GM21528 (cell line): ENCODE results near the gene DOCK10.
A peak's percentile ranks its signal among the peaks of the same experiment; 100 is the strongest.
"Not testable (repeated sequence)": the region's sequence is repeated elsewhere in the genome, so short reads cannot be mapped to it uniquely, and the experiment has no call there.

Experiments
- ATAC-seq: cut with Tn5 transposase; IDR thresholded peaks from one replicate; pipeline ENCODE4 v1.9.1; 2021; ENCODE audit warnings: mild to moderate bottlenecking, moderate library complexity; ENCODE audit not compliant: unreplicated experiment, low FRiP score

DOCK10 gene

GRCh38 chr2:224951723-224952481, 90.4 kb downstream of the DOCK10 start:
- ATAC-seq: no peak

GRCh38 chr2:224948859-224949258, 93.4 kb downstream of the DOCK10 start:
- ATAC-seq: no peak

- no peak for ATAC-seq
These were observed 94.3 kb downstream of the DOCK10 start for GRCh38 chr2:224948005-224948404.

GRCh38 chr2:224947566-224947965, 94.7 kb downstream of the DOCK10 start:
- no peak for ATAC-seq

DNA sequence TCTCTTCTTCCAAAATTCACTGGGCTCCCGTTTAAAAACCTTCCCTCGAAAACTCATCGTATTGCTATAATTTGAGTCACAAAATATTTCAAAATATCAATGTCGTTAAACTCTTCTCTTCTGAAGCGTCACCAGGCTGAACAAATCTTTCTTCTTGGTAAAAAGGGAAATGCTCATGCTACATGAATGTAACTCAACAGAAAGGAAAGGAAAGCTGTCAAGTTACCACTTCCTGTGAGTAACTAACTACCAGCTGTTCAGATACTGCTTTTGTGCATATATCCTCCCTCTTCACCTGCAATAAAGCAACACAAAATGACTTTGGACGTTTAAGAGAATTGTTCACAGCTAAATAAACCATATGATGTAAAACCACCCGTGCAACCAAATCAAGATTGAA, 95.4 kb downstream of the DOCK10 start:
- ATAC-seq: peak; percentile 59

GRCh38 chr2:224944707-224945547, 97.3 kb downstream of the DOCK10 start:
- peak; percentile 27 for ATAC-seq

GRCh38 chr2:224943601-224944041, 98.6 kb downstream of the DOCK10 start:
- not testable (repeated sequence) for ATAC-seq

GRCh38 chr2:224941960-224942359, 100.3 kb downstream of the DOCK10 start:
- no peak for ATAC-seq

GRCh38 chr2:224940618-224941017, 101.7 kb downstream of the DOCK10 start:
- ATAC-seq: no peak

DNA sequence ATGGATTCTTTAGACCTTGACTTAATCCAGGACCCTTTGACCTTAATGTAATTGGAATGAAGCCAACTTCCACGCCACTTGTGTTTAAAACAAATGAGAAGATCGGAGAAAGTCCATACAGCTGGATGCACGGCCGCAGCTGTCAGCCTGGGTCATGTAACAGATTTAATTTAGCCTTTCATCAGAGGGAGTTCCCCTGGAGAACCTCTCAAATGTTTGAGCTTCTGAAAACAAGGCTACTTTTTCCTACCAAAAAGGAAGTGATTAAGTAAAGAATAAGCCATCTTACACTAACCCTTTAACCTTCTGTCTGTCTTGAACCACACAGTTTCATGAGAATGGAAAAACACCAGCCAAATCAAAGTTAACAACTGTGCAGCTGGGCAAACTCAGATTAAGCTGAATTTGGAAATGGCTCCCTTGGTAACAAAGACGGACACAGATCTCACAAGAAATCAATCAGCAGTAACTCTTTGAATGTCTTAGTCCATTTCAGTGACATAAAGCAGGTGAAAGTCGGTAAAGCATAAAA, 103.6 kb downstream of the DOCK10 start:
- ATAC-seq: peak; percentile 42

- ATAC-seq: peak; percentile 86
These were observed 104.4 kb downstream of the DOCK10 start for GRCh38 chr2:224937887-224938286.

GRCh38 chr2:224934526-224935188, 107.6 kb downstream of the DOCK10 start:
- ATAC-seq: no peak

DNA sequence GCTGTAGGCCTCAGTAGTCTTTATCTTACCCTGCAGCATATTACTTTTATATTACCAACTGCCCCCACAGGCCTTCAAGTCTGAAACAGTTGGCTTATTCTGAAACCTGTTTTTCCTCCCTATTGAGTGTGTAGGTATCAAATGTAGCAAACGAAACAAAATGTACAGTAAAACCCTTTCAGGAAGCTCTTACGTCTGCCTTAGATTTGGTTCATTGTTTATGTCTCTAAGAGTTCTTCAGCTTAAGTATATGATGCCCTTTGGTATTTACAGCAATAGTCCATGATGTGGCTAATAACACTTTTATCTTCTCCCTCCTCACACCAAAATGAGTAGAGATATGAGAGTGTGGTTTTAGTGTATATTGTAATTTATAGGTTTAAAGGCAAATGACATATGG, 108.8 kb downstream of the DOCK10 start:
- ATAC-seq: no peak

- ATAC-seq: no peak
These were observed 109.7 kb downstream of the DOCK10 start for GRCh38 chr2:224932522-224932921.

GRCh38 chr2:224931956-224932355, 110.3 kb downstream of the DOCK10 start:
- no peak for ATAC-seq

GRCh38 chr2:224930990-224931389, 111.3 kb downstream of the DOCK10 start:
- no peak for ATAC-seq

GRCh38 chr2:224930124-224930523, 112.1 kb downstream of the DOCK10 start:
- no peak for ATAC-seq

DNA sequence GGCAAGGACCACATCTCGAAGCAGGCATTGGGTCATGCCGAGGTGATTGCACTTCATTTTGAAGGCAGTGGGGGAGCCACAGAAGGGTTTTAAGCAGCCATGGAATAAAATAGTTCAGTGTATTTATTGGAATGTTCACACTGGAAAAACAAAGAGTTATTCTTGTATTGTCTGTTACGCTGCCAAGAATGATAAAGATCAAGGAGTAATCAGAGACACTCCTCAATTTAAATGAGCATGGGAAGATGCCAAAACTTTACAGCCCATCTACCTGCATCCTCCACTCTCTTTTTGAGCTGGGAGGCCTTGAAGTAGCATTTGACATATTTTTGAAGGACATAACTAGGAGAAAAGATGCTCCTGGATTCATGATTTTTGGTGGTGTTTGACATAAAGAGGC, 112.8 kb downstream of the DOCK10 start:
- ATAC-seq: no peak

GRCh38 chr2:224927646-224928173, 114.6 kb downstream of the DOCK10 start:
- no peak for ATAC-seq

- no peak for ATAC-seq
These were observed 115.3 kb downstream of the DOCK10 start for GRCh38 chr2:224927011-224927410.

GRCh38 chr2:224925810-224926100, 116.5 kb downstream of the DOCK10 start:
- ATAC-seq: peak; percentile 25
